GM21825 (cell line): ENCODE measurements around the gene PDZD2.
"Not testable (repeated sequence)": the region's sequence is repeated elsewhere in the genome, so short reads cannot be mapped to it uniquely, and the experiment has no call there.

Experiments
- ATAC-seq: cut with Tn5 transposase; IDR thresholded peaks from one replicate; pipeline ENCODE4 v1.9.1; 2021; ENCODE audit warnings: mild to moderate bottlenecking, moderate library complexity; ENCODE audit not compliant: unreplicated experiment

PDZD2 gene

GRCh38 chr5:31767335-31768031 lies 128.6 kb downstream of the PDZD2 start:
- ATAC-seq: no peak

- no peak for ATAC-seq
Measured at GRCh38 chr5:31768046-31768445, 129.1 kb downstream of the PDZD2 start.

- ATAC-seq: no peak
Measured at GRCh38 chr5:31768784-31769183, 129.9 kb downstream of the PDZD2 start.

- ATAC-seq: no peak
Measured at GRCh38 chr5:31769530-31769929, 130.6 kb downstream of the PDZD2 start.

- no peak for ATAC-seq
Measured at GRCh38 chr5:31770132-31770720, 131.3 kb downstream of the PDZD2 start.

- ATAC-seq: peak; percentile 93
Measured at GRCh38 chr5:31770998-31771397, 132.1 kb downstream of the PDZD2 start.

GRCh38 chr5:31771500-31771899 lies 132.6 kb downstream of the PDZD2 start:
- peak; percentile 20 for ATAC-seq

GRCh38 chr5:31776294-31776693 lies 137.4 kb downstream of the PDZD2 start:
- ATAC-seq: not testable (repeated sequence)

GRCh38 chr5:31776976-31777651 lies 138.2 kb downstream of the PDZD2 start:
- no peak for ATAC-seq

GRCh38 chr5:31781772-31782171 lies 142.8 kb downstream of the PDZD2 start:
- no peak for ATAC-seq

GRCh38 chr5:31783086-31783645 lies 144.2 kb downstream of the PDZD2 start:
- ATAC-seq: no peak

- ATAC-seq: no peak
Measured at GRCh38 chr5:31783731-31784130, 144.8 kb downstream of the PDZD2 start.

- ATAC-seq: no peak
Measured at GRCh38 chr5:31786090-31786631, 147.2 kb downstream of the PDZD2 start.

GRCh38 chr5:31794009-31794408 lies 155.1 kb downstream of the PDZD2 start:
- ATAC-seq: no peak

- ATAC-seq: no peak
Measured at GRCh38 chr5:31798168-31798567, 159.2 kb downstream of the PDZD2 start.

GRCh38 chr5:31800351-31800750 lies 161.4 kb downstream of the PDZD2 start:
- ATAC-seq: no peak

GRCh38 chr5:31805785-31806400 lies 167.0 kb downstream of the PDZD2 start:
- no peak for ATAC-seq

- ATAC-seq: no peak
Measured at GRCh38 chr5:31806561-31806960, 167.6 kb downstream of the PDZD2 start.

- ATAC-seq: no peak
Measured at GRCh38 chr5:31807789-31808540, 169.0 kb downstream of the PDZD2 start.
